Measurements from ENCODE around the gene LCLAT1.

- TF ChIP-seq CTCF (IDR thresholded peaks at IDR 0.05) (no peak), EP300 (IDR thresholded peaks at IDR 0.05) (no peak), POLR2A (IDR thresholded peaks at IDR 0.05) (no peak), POLR2AphosphoS5 (IDR thresholded peaks at IDR 0.05) (no peak)
These were observed 42.5 kb upstream of the LCLAT1 start for GRCh38 chr2:30404319-30405259.

Measured in suprapubic skin (tissue), 4 donors.